GM23338 (cell line): Measurements from ENCODE around the gene NAALADL2. TPM values are rescaled to one million over a fixed set of nuclear protein-coding genes. Genes with fewer than 3 reads are reported as not detected.

Source experiments
- ATAC-seq: fragments of 200-7000 bp; cut with Tn5 transposase; 3 replicates; pipeline ENCODE4 v1.9.1; 2020
- DNase-seq: peaks from one replicate; pipeline ENCODE4 v3.0.0-alpha.2; 2015; ENCODE audit warnings: low spot score
- H2AFZ ChIP-seq: fragments of 200-600 bp; sonication (generic); 2 replicates; pipeline ENCODE4 v1.8.0; 2016; ENCODE audit warnings: antibody characterized with exemption, mild to moderate bottlenecking, moderate library complexity
- H3F3A ChIP-seq: fragments of 200-600 bp; sonication (generic); replicated peaks from 2 replicates; pipeline ENCODE4 v1.8.0; 2017; ENCODE audit warnings: antibody characterized with exemption, mixed run types, low read depth
- H3K27ac ChIP-seq: fragments of 200-600 bp; sonication (generic); 2 replicates; pipeline ENCODE4 v1.6.1; 2016; ENCODE audit warnings: low read depth
- H3K27me3 ChIP-seq: fragments of 200-600 bp; sonication (generic); 2 replicates; pipeline ENCODE4 v1.8.0; 2016; ENCODE audit warnings: mild to moderate bottlenecking, mixed run types, moderate library complexity; ENCODE audit not compliant: insufficient read depth
- H3K36me3 ChIP-seq: fragments of 200-600 bp; sonication (generic); 2 replicates; pipeline ENCODE4 v1.8.0; 2016; ENCODE audit warnings: mild to moderate bottlenecking; ENCODE audit not compliant: insufficient read depth
- H3K4me1 ChIP-seq: fragments of 200-600 bp; sonication (generic); 2 replicates; pipeline ENCODE4 v1.8.0; 2016; ENCODE audit warnings: mild to moderate bottlenecking, moderate library complexity; ENCODE audit not compliant: insufficient read depth
- H3K4me2 ChIP-seq: fragments of 200-600 bp; sonication (generic); 2 replicates; pipeline ENCODE4 v1.7.1; 2017; ENCODE audit warnings: mixed run types
- H3K4me3 ChIP-seq: fragments of 200-600 bp; sonication (generic); 2 replicates; pipeline ENCODE4 v1.6.1; 2016; ENCODE audit warnings: mixed run types
- H3K79me2 ChIP-seq: fragments of 200-600 bp; sonication (generic); replicated peaks from 2 replicates; pipeline ENCODE4 v1.8.0; 2017; ENCODE audit warnings: mild to moderate bottlenecking; ENCODE audit not compliant: insufficient read depth
- H3K9me2 ChIP-seq: fragments of 200-600 bp; sonication (generic); 2 replicates; pipeline ENCODE4 v1.8.0; 2017; ENCODE audit not compliant: insufficient read depth
- H4K20me1 ChIP-seq: fragments of 200-600 bp; sonication (generic); replicated peaks from 2 replicates; pipeline ENCODE4 v1.8.0; 2017; ENCODE audit warnings: mild to moderate bottlenecking; ENCODE audit not compliant: insufficient read depth
- H3K27ac Mint-ChIP-seq: 2 replicates; pipeline ENCODE4 v1.8.0; 2020; ENCODE audit warnings: inconsistent platforms, mild to moderate bottlenecking, moderate library complexity, mixed read lengths
- H3K27me3 Mint-ChIP-seq: 3 replicates; pipeline ENCODE4 v1.8.0; 2022; ENCODE audit warnings: low read depth, mild to moderate bottlenecking, moderate library complexity, mixed read lengths, inconsistent platforms; ENCODE audit not compliant: insufficient read depth, poor library complexity
- H3K36me3 Mint-ChIP-seq: 3 replicates; pipeline ENCODE4 v1.8.0; 2021; ENCODE audit warnings: low read depth, mild to moderate bottlenecking, inconsistent platforms, moderate library complexity, mixed read lengths
- H3K4me1 Mint-ChIP-seq: 3 replicates; pipeline ENCODE4 v1.8.0; 2020; ENCODE audit warnings: mild to moderate bottlenecking, inconsistent platforms, mixed read lengths
- H3K4me3 Mint-ChIP-seq: 3 replicates; pipeline ENCODE4 v1.8.0; 2021; ENCODE audit warnings: moderate library complexity, mild to moderate bottlenecking, inconsistent platforms, mixed read lengths
- H3K9me3 Mint-ChIP-seq: 3 replicates; pipeline ENCODE4 v1.8.0; 2020; ENCODE audit warnings: moderate library complexity, mild to moderate bottlenecking, inconsistent platforms, mixed read lengths
- EZH2phosphoT487 ChIP-seq: fragments of 200-600 bp; sonication (generic); IDR thresholded peaks from one replicate; pipeline ENCODE4 v1.8.1; 2018; ENCODE audit warnings: antibody characterized with exemption; ENCODE audit not compliant: unreplicated experiment
- POLR2AphosphoS5 ChIP-seq: IDR thresholded peaks from 2 replicates; pipeline ENCODE4 v1.6.1; 2016; ENCODE audit warnings: antibody characterized with exemption, low read depth
- REST ChIP-seq: IDR thresholded peaks from one replicate; pipeline ENCODE4 v1.6.1; 2018; ENCODE audit warnings: antibody characterized with exemption; ENCODE audit not compliant: unreplicated experiment
- ZNF462 ChIP-seq: fragments of 250-450 bp; sonication (Bioruptor Pico); IDR thresholded peaks from 2 replicates; pipeline ENCODE4 v1.5.0; 2020; ENCODE audit warnings: mild to moderate bottlenecking, moderate library complexity
- polyA plus RNA-seq: library from polyadenylated mRNA; unstranded; fragments of >200 nt; fragmentation: Nextera tagmentation; extraction: Ambion mirVana; gene quantifications from 2 replicates; pipeline ENCODE4 v1.2.1, GENCODE V29; 2016
- total RNA-seq: library from RNA; depleted of rRNA; stranded (reverse); fragments of >200 nt; shearing (Covaris generic); gene quantifications from 2 replicates; pipeline ENCODE4 v1.2.3, GENCODE V29; 2014

NAALADL2 gene
- total and polyA plus RNA-seq, 2 experiments from 2014 or later, result 1.6 to 2.6 TPM

GRCh38 chr3:175246234-175246633, 387.1 kb downstream of the NAALADL2 start:
- TF ChIP-seq POLR2AphosphoS5, result no peak
- no peak for TF ChIP-seq REST
- TF ChIP-seq EZH2phosphoT487, result no peak
- TF ChIP-seq ZNF462 (CRISPR knock-in tag), result no peak
- Histone ChIP-seq H3K4me1 (no peaks in the 10 kb centered on the region), H3F3A (no peaks in the 10 kb centered on the region), H3K79me2 (no peaks in the 10 kb centered on the region), H3K4me2 (no peak overlapping the region), H3K9me2 (peaks cover 4% of the 10 kb centered on the region; the same call in 1 of the 2 replicates), H3K4me3 (no peak overlapping the region), H4K20me1 (no peaks in the 10 kb centered on the region), H3K27me3 (no peaks in the 10 kb centered on the region), H3K36me3 (no peaks in the 10 kb centered on the region), H2AFZ (no peak overlapping the region), H3K27ac (no peak overlapping the region)
- Mint-ChIP-seq H3K36me3 (no peaks in the 10 kb centered on the region), H3K9me3 (no peaks in the 10 kb centered on the region), H3K27me3 (peaks cover 1% of the 10 kb centered on the region), H3K4me1 (no peaks in the 10 kb centered on the region), H3K4me3 (no peak overlapping the region), H3K27ac (no peak overlapping the region)
- ATAC-seq (no peak), DNase-seq (no peak)
